B cell (primary cell): ENCODE data around the gene MCM5. TPM values are rescaled to one million over a fixed set of nuclear protein-coding genes. Genes with fewer than 3 reads are reported as not detected.
A peak's percentile ranks its signal among the peaks of the same experiment; 100 is the strongest.

Experiments
- ATAC-seq: fragments of 200-7000 bp; cut with Tn5 transposase; one replicate; pipeline ENCODE4 v1.10.0; 2021; ENCODE audit warnings: low read depth, mild to moderate bottlenecking, moderate number of reproducible peaks, moderate library complexity
- CTCF ChIA-PET: fragments of 350-600 bp; sonication (Branson Sonifier 250); formaldehyde crosslinking; loops from one replicate; lab custom pipeline; 2021; ENCODE audit warnings: antibody characterized with exemption, inconsistent platforms; lab: Charles Lee
- POLR2A ChIA-PET: fragments of 350-600 bp; sonication (Branson Sonifier 250); formaldehyde crosslinking; loops from one replicate; lab custom pipeline; 2021; ENCODE audit warnings: antibody characterized with exemption; lab: Charles Lee
- DNase-seq: peaks from one replicate; pipeline ENCODE4 v3.0.0; 2013
- H2AFZ ChIP-seq: 2 replicates; pipeline ENCODE4 v1.6.1; 2012; ENCODE audit warnings: mild to moderate bottlenecking, low read depth, low read length; ENCODE audit not compliant: insufficient read depth, poor library complexity, severe bottlenecking
- H3K27ac ChIP-seq, 2 donors: 1 replicate in 1 of 2; 2 replicates in 1 of 2; pipeline ENCODE4 v1.5.1; 2012 to 2013; ENCODE audit warnings: low read length in 2 of 2, mild to moderate bottlenecking in 2 of 2, moderate library complexity in 1 of 2
- H3K27me3 ChIP-seq, 4 experiments: fragments of 200-600 bp in 1 of 4; sonication (generic) in 1 of 4; replicated peaks in 1 of 4; 1 replicate in 2 of 4; 2 replicates in 2 of 4; pipeline versions ENCODE4 v1.6.1 to v1.7.0; 2013 to 2016; ENCODE audit warnings: low read length in 3 of 4, mild to moderate bottlenecking in 2 of 4, mixed read lengths in 1 of 4, moderate library complexity in 1 of 4; ENCODE audit not compliant: insufficient read depth in 4 of 4, control insufficient read depth in 3 of 4; ENCODE audit errors: control extremely low read depth in 1 of 4
- H3K36me3 ChIP-seq, 2 experiments: replicated peaks in 1 of 2; 1 replicate in 1 of 2; 2 replicates in 1 of 2; pipeline versions ENCODE4 v1.6.1 to v1.7.1; 2013; ENCODE audit warnings: low read length in 1 of 2; ENCODE audit not compliant: insufficient read depth in 2 of 2, control insufficient read depth in 1 of 2; ENCODE audit errors: control extremely low read depth in 1 of 2, extremely low read depth in 1 of 2
- H3K4me1 ChIP-seq, 2 donors: fragments of 200-600 bp in 1 of 2; sonication (generic) in 1 of 2; 1 replicate in 1 of 2; 2 replicates in 1 of 2; pipeline versions ENCODE4 v1.5.1 to v1.6.1; 2013 to 2017; ENCODE audit warnings: low read length in 2 of 2; ENCODE audit not compliant: control insufficient read depth in 2 of 2, insufficient read depth in 2 of 2
- H3K4me2 ChIP-seq: replicated peaks from 2 replicates; pipeline ENCODE3; 2012; ENCODE audit warnings: mild to moderate bottlenecking, low read depth, low read length; ENCODE audit not compliant: poor library complexity, severe bottlenecking
- H3K4me3 ChIP-seq, 5 experiments: fragments of 200-600 bp in 1 of 5; sonication (generic) in 1 of 5; 1 replicate in 3 of 5; 2 replicates in 2 of 5; pipeline versions ENCODE4 v1.5.1 to v1.7.0; 2011 to 2016; ENCODE audit warnings: low read length in 4 of 5, mild to moderate bottlenecking in 4 of 5, low read depth in 2 of 5, control low read depth in 1 of 5, moderate library complexity in 1 of 5; ENCODE audit not compliant: insufficient read depth in 1 of 5; ENCODE audit errors: control extremely low read depth in 1 of 5, extremely low read depth in 1 of 5
- H3K79me2 ChIP-seq: fragments of 200-600 bp; sonication (generic); one replicate; pipeline ENCODE4 v1.6.0; 2016; ENCODE audit warnings: low read length; ENCODE audit not compliant: control insufficient read depth, insufficient read depth
- H3K9ac ChIP-seq: fragments of 200-600 bp; sonication (generic); 2 replicates; pipeline ENCODE4 v1.6.1; 2017; ENCODE audit warnings: mild to moderate bottlenecking, low read length, moderate library complexity
- H3K9me3 ChIP-seq, 3 donors: one replicate each; pipeline versions ENCODE4 v1.6.1 to v1.7.1; 2013; ENCODE audit warnings: low read length in 2 of 3; ENCODE audit not compliant: control insufficient read depth in 2 of 3, insufficient read depth in 1 of 3; ENCODE audit errors: control extremely low read depth in 1 of 3
- H4K20me1 ChIP-seq: 2 replicates; pipeline ENCODE4 v1.6.0; 2012; ENCODE audit warnings: mild to moderate bottlenecking, low read length; ENCODE audit not compliant: insufficient read depth, control insufficient read depth, poor library complexity, severe bottlenecking
- H3K27ac Mint-ChIP-seq: one replicate; pipeline ENCODE4 v1.8.0; 2021; ENCODE audit warnings: mixed read lengths
- H3K27me3 Mint-ChIP-seq: one replicate; pipeline ENCODE4 v1.8.0; 2021; ENCODE audit warnings: mixed read lengths
- H3K4me1 Mint-ChIP-seq: one replicate; pipeline ENCODE4 v1.8.0; 2021; ENCODE audit warnings: mixed read lengths
- H3K4me3 Mint-ChIP-seq: one replicate; pipeline ENCODE4 v1.8.0; 2021; ENCODE audit warnings: mixed read lengths
- H3K9me3 Mint-ChIP-seq: one replicate; pipeline ENCODE4 v1.8.0; 2022; ENCODE audit warnings: mixed read lengths; ENCODE audit not compliant: insufficient read depth
- CTCF ChIP-seq: fragments of 200-600 bp; IDR thresholded peaks from one replicate; pipeline ENCODE4 v1.8.0; 2022; ENCODE audit warnings: antibody characterized with exemption, mild to moderate bottlenecking
- EZH2 ChIP-seq: IDR thresholded peaks from 2 replicates; pipeline ENCODE4 v1.6.1; 2012; ENCODE audit warnings: borderline replicate concordance, low read depth, mild to moderate bottlenecking, moderate library complexity, low read length; ENCODE audit not compliant: insufficient read depth, poor library complexity, severe bottlenecking
- WGBS: methylation state at CpG from one replicate; pipeline ENCODE4 v1.1.5; 2013; ENCODE audit warnings: missing lambda C conversion rate; ENCODE audit not compliant: insufficient coverage; 5-methylcytosine and 5-hydroxymethylcytosine counted together
- intact Hi-C: fragments of 100-400 bp; cut with micrococcal nuclease; formaldehyde crosslinking; loops from one replicate; pipeline ENCODE4 v1.10.0; 2022
- polyA plus RNA-seq: library from polyadenylated mRNA; depleted of rRNA; stranded (reverse); fragments of >200 nt; gene quantifications from 2 replicates; pipeline ENCODE4 v1.2.3, GENCODE V29; 2012
- total RNA-seq, 2 donors: library from RNA; stranded (reverse); fragments of 120-200 nt in 1 of 2; gene quantifications; 1 replicate in 1 of 2; 2 replicates in 1 of 2; pipeline versions ENCODE4 v1.2.3 to v1.2.4, GENCODE V29; 2013 to 2022

The MCM5 gene
- total and polyA plus RNA-seq, 2 donors (not counting 1 experiment from before 2014, with no cell fraction given): 112 to 203 TPM

- 80% methylated on average over 4 of the region's 4 CpGs for WGBS
- ATAC-seq (no peak), DNase-seq (no peak)
- H3K27ac Mint-ChIP-seq: peak overlapping the region; percentile 99
- ChIA-PET POLR2A (interaction anchor here (1.0 to 3.8 kb wide), 4 partner anchors 11 to 24 kb away, joined by 6 to 28 read pairs (median 14); no protein-coding TSS in a partner anchor), CTCF (interaction anchor here (1.1 to 13.9 kb wide), 6 partner anchors 9 to 229 kb away, joined by 3 to 311 read pairs (median 22); partner anchors contain the start of gene HMOX1)
- intact Hi-C loops: loop anchor here (5.0 kb wide), 3 partner anchors 97 to 808 kb away; partner anchors contain the start of genes APOL3 and HMGXB4
- Histone ChIP-seq H3K27ac (peak overlapping the region; percentile 92 to 95), H3K4me2 (peak overlapping the region; percentile 98), H3K9ac (no peak overlapping the region), H3K9me3 (peaks cover 0 to 13% (median 0%) of the 10 kb centered on the region in 3 donors), H3K4me3 (no peak overlapping the region), H3K36me3 (no peaks in the 10 kb centered on the region), H3K27me3 (no peaks in the 10 kb centered on the region), H3K79me2 (no peaks in the 10 kb centered on the region), H2AFZ (no peak overlapping the region), H4K20me1 (no peaks in the 10 kb centered on the region), H3K4me1 (peaks cover 45 to 64% of the 10 kb centered on the region in 2 donors)
- no peaks in the 10 kb centered on the region for H3K9me3 Mint-ChIP-seq
- H3K4me3 Mint-ChIP-seq: no peak overlapping the region
- no peaks in the 10 kb centered on the region for H3K27me3 Mint-ChIP-seq
- peaks cover 62% of the 10 kb centered on the region for H3K4me1 Mint-ChIP-seq
- TF ChIP-seq CTCF: no peak
- no peak for TF ChIP-seq EZH2
Measured at GRCh38 chr22:35354068-35354467, 45.9 kb upstream of the MCM5 start.

- Mint-ChIP-seq H3K27me3 (no peaks in the 10 kb centered on the region), H3K4me1 (peaks cover 44% of the 10 kb centered on the region), H3K4me3 (no peak overlapping the region), H3K9me3 (no peaks in the 10 kb centered on the region), H3K27ac (peak overlapping the region; percentile 57)
- Histone ChIP-seq H3K27ac (no peak overlapping the region), H3K79me2 (no peaks in the 10 kb centered on the region), H3K36me3 (no peaks in the 10 kb centered on the region), H3K9ac (no peak overlapping the region), H3K4me3 (no peak overlapping the region), H3K4me1 (peaks cover 22 to 37% of the 10 kb centered on the region in 2 donors), H3K9me3 (peaks cover 0 to 21% (median 0%) of the 10 kb centered on the region in 3 donors), H2AFZ (no peak overlapping the region), H4K20me1 (no peaks in the 10 kb centered on the region), H3K4me2 (no peak overlapping the region), H3K27me3 (no peaks in the 10 kb centered on the region)
- DNase-seq (no peak), ATAC-seq (no peak)
- POLR2A ChIA-PET: interaction anchor here (0.7 to 1.1 kb wide), 2 partner anchors 9 to 52 kb away, joined by 3 to 6 read pairs; no protein-coding TSS in a partner anchor
- WGBS: 92% methylated on average over 2 of the region's 6 CpGs
- CTCF ChIA-PET: interaction anchor here (1.2 to 13.9 kb wide), 4 partner anchors 10 to 222 kb away, joined by 3 to 311 read pairs (median 6); no protein-coding TSS in a partner anchor
- TF ChIP-seq CTCF (no peak), EZH2 (no peak)
- intact Hi-C loops: no loop called here
Measured at GRCh38 chr22:35357883-35358621, 41.9 kb upstream of the MCM5 start.
